HepG2 (cell line): ENCODE measurements around the gene MRPL51. TPM values are rescaled to one million over a fixed set of nuclear protein-coding genes. Genes with fewer than 3 reads are reported as not detected.

Source experiments
- BORCS8-MEF2B ChIP-seq: sonication (generic); formaldehyde crosslinking; IDR thresholded peaks from 2 replicates; pipeline ENCODE4 v1.8.0; 2022; ENCODE audit warnings: mild to moderate bottlenecking, missing genetic modification reagents
- KDM5A ChIP-seq: fragments of 200-600 bp; sonication (generic); IDR thresholded peaks from 2 replicates; pipeline ENCODE4 v1.7.0; 2018; ENCODE audit warnings: antibody characterized with exemption, mild to moderate bottlenecking, low read length, borderline replicate concordance
- MAFK ChIP-seq, 2 experiments: IDR thresholded peaks in 1 of 2; conservative IDR thresholded peaks in 1 of 2; 2 replicates each; pipeline ENCODE4 v1.6.1; 2011; ENCODE audit warnings: improper control_type of control experiment in 2 of 2, low read length in 2 of 2
- MEIS2 ChIP-seq: sonication (generic); formaldehyde crosslinking; IDR thresholded peaks from 2 replicates; pipeline ENCODE4 v1.9.0; 2021; ENCODE audit warnings: mild to moderate bottlenecking, missing genetic modification reagents
- POLR2AphosphoS2 ChIP-seq: IDR thresholded peaks from 2 replicates; pipeline ENCODE4 v1.6.1; 2011; ENCODE audit warnings: low read depth, low read length, improper control_type of control experiment
- SNRNP70 ChIP-seq: fragments of 200-400 bp; formaldehyde crosslinking; IDR thresholded peaks from 2 replicates; pipeline ENCODE4 v1.6.1; 2017; ENCODE audit warnings: mild to moderate bottlenecking, low read depth, low read length, moderate library complexity
- YEATS2 ChIP-seq: sonication (generic); formaldehyde crosslinking; IDR thresholded peaks from 2 replicates; pipeline ENCODE4 v1.4.0; 2020; ENCODE audit warnings: missing genetic modification reagents, borderline replicate concordance
- ZNF558 ChIP-seq: sonication (generic); formaldehyde crosslinking; IDR thresholded peaks from 2 replicates; pipeline ENCODE4 v1.9.0; 2022; ENCODE audit warnings: mild to moderate bottlenecking, missing genetic modification reagents, borderline replicate concordance
- ZNF713 ChIP-seq: sonication (generic); formaldehyde crosslinking; IDR thresholded peaks from 2 replicates; pipeline ENCODE4 v1.4.0; 2020; ENCODE audit warnings: mild to moderate bottlenecking, missing genetic modification reagents
- ZNF747 ChIP-seq: sonication (generic); formaldehyde crosslinking; IDR thresholded peaks from 2 replicates; pipeline ENCODE4 v1.8.1; 2023; ENCODE audit warnings: missing genetic modification reagents, mild to moderate bottlenecking, borderline replicate concordance
- polyA plus RNA-seq, 8 experiments: library from polyadenylated mRNA; depleted of rRNA in 3 of 8; stranded (reverse) in 7 of 8; unstranded in 1 of 8; fragments of >200 nt; fragmentation: Illumina TruSeq in 4 of 8; extraction: Trizol in 4 of 8; gene quantifications; 2 replicates each; pipeline versions ENCODE4 v1.2.1 to v1.2.3, GENCODE V29; 2011 to 2016; ENCODE audit warnings: low read depth in 4 of 8, missing spikeins in 1 of 8, mixed read lengths in 1 of 8; ENCODE audit not compliant: insufficient read depth in 1 of 8
- total RNA-seq, 5 experiments: library from RNA; depleted of rRNA; stranded (reverse); fragments of >200 nt; fragmentation: Illumina TruSeq; extraction: Trizol; gene quantifications; 2 replicates each; pipeline ENCODE4 v1.2.3, GENCODE V29; 2016; ENCODE audit warnings: low read depth in 1 of 5
- TF ChIP-seq, protein P1 (sequence below): sonication (generic); formaldehyde crosslinking; IDR thresholded peaks from 2 replicates; pipeline ENCODE4 v1.8.1; 2022; ENCODE audit warnings: low read depth, mild to moderate bottlenecking, missing genetic modification reagents
- TF ChIP-seq, protein P2 (sequence below): sonication (generic); formaldehyde crosslinking; IDR thresholded peaks from 2 replicates; pipeline ENCODE4 v1.4.0; 2020; ENCODE audit warnings: low read depth, mild to moderate bottlenecking, missing genetic modification reagents
- TF ChIP-seq, protein P3 (sequence below): sonication (generic); formaldehyde crosslinking; IDR thresholded peaks from 2 replicates; pipeline ENCODE4 v1.5.0; 2020; ENCODE audit warnings: missing genetic modification reagents
- TF ChIP-seq, protein P4 (sequence below): sonication (generic); formaldehyde crosslinking; IDR thresholded peaks from 2 replicates; pipeline ENCODE4 v1.4.0; 2020; ENCODE audit warnings: missing genetic modification reagents
- TF ChIP-seq, protein P5 (sequence below): sonication (generic); formaldehyde crosslinking; IDR thresholded peaks from 2 replicates; pipeline ENCODE4 v1.4.0; 2020; ENCODE audit warnings: missing genetic modification reagents, borderline replicate concordance

MRPL51 gene
- total and polyA plus RNA-seq, 2 of the 13 experiments (the other 11 are each of a cell fraction or from before 2014, with no cell fraction given): 64.8 to 278 TPM

DNA sequence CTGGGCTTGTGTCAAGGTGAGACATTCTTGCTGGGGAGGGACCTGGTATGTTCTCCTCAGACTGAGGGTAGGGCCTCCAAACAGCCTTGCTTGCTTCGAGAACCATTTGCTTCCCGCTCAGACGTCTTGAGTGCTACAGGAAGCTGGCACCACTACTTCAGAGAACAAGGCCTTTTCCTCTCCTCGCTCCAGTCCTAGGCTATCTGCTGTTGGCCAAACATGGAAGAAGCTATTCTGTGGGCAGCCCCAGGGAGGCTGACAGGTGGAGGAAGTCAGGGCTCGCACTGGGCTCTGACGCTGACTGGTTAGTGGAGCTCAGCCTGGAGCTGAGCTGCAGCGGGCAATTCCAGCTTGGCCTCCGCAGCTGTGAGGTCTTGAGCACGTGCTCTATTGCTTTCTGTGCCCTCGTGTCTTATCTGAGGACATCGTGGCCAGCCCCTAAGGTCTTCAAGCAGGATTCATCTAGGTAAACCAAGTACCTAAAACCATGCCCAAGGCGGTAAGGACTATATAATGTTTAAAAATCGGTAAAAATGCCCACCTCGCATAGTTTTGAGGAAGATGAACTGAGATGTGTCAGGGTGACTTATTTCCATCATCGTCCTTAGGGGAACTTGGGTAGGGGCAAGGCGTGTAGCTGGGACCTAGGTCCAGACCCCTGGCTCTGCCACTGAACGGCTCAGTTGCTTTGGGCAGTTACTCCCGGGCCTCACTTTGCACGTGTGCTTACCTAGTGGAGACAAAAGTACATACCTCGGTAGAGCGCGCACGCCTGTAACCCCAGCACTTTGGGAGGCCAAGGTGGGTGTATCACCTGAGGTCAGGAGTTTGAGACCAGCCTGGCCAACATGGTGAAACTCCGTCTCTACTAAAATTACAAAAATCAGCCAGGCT lies 45.6 kb upstream of the MRPL51 start (continued):
- TF ChIP-seq, protein P1, sequence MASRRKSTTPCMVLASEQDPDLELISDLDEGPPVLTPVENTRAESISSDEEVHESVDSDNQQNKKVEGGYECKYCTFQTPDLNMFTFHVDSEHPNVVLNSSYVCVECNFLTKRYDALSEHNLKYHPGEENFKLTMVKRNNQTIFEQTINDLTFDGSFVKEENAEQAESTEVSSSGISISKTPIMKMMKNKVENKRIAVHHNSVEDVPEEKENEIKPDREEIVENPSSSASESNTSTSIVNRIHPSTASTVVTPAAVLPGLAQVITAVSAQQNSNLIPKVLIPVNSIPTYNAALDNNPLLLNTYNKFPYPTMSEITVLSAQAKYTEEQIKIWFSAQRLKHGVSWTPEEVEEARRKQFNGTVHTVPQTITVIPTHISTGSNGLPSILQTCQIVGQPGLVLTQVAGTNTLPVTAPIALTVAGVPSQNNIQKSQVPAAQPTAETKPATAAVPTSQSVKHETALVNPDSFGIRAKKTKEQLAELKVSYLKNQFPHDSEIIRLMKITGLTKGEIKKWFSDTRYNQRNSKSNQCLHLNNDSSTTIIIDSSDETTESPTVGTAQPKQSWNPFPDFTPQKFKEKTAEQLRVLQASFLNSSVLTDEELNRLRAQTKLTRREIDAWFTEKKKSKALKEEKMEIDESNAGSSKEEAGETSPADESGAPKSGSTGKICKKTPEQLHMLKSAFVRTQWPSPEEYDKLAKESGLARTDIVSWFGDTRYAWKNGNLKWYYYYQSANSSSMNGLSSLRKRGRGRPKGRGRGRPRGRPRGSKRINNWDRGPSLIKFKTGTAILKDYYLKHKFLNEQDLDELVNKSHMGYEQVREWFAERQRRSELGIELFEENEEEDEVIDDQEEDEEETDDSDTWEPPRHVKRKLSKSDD (CRISPR knock-in tag): peak; percentile 38; the same call in 1 of the 2 replicates
- TF ChIP-seq, protein P2, sequence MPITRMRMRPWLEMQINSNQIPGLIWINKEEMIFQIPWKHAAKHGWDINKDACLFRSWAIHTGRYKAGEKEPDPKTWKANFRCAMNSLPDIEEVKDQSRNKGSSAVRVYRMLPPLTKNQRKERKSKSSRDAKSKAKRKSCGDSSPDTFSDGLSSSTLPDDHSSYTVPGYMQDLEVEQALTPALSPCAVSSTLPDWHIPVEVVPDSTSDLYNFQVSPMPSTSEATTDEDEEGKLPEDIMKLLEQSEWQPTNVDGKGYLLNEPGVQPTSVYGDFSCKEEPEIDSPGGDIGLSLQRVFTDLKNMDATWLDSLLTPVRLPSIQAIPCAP (CRISPR knock-in tag): no peak
- TF ChIP-seq MEIS2 (CRISPR knock-in tag) (peak; percentile 13; the same call in 1 of the 2 replicates), ZNF747 (CRISPR knock-in tag) (no peak), KDM5A (no peak), ZNF713 (no peak), YEATS2 (CRISPR knock-in tag) (0 out of 2 replicates have a peak, but pooled peaks have one; percentile 12), SNRNP70 (no peak), ZNF558 (CRISPR knock-in tag) (no peak), MAFK (conservative IDR thresholded peaks at IDR 0.05 in 1 of 2, IDR thresholded peaks at IDR 0.05 in 1 of 2; ENCODE audit: low read length in 2 of 2) (no peak), POLR2AphosphoS2 (no peak), BORCS8-MEF2B (CRISPR knock-in tag) (peak; percentile 21; the same call in 1 of the 2 replicates)
- TF ChIP-seq, protein P3, sequence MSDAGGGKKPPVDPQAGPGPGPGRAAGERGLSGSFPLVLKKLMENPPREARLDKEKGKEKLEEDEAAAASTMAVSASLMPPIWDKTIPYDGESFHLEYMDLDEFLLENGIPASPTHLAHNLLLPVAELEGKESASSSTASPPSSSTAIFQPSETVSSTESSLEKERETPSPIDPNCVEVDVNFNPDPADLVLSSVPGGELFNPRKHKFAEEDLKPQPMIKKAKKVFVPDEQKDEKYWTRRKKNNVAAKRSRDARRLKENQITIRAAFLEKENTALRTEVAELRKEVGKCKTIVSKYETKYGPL: no peak
- TF ChIP-seq, protein P4, sequence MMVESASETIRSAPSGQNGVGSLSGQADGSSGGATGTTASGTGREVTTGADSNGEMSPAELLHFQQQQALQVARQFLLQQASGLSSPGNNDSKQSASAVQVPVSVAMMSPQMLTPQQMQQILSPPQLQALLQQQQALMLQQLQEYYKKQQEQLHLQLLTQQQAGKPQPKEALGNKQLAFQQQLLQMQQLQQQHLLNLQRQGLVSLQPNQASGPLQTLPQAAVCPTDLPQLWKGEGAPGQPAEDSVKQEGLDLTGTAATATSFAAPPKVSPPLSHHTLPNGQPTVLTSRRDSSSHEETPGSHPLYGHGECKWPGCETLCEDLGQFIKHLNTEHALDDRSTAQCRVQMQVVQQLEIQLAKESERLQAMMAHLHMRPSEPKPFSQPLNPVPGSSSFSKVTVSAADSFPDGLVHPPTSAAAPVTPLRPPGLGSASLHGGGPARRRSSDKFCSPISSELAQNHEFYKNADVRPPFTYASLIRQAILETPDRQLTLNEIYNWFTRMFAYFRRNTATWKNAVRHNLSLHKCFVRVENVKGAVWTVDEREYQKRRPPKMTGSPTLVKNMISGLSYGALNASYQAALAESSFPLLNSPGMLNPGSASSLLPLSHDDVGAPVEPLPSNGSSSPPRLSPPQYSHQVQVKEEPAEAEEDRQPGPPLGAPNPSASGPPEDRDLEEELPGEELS (CRISPR knock-in tag): no peak; the same call in 1 of the 2 replicates
- TF ChIP-seq, protein P5, sequence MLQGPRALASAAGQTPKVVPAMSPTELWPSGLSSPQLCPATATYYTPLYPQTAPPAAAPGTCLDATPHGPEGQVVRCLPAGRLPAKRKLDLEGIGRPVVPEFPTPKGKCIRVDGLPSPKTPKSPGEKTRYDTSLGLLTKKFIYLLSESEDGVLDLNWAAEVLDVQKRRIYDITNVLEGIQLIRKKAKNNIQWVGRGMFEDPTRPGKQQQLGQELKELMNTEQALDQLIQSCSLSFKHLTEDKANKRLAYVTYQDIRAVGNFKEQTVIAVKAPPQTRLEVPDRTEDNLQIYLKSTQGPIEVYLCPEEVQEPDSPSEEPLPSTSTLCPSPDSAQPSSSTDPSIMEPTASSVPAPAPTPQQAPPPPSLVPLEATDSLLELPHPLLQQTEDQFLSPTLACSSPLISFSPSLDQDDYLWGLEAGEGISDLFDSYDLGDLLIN (CRISPR knock-in tag): no peak
